ENCODE measurements around the gene YARS1.
"Not testable (repeated sequence)": the region's sequence is repeated elsewhere in the genome, so short reads cannot be mapped to it uniquely, and the experiment has no call there.

The YARS1 gene

GRCh38 chr1:32816676-32817158 is 441 bp downstream of the YARS1 start:
- no peak for DNase-seq

GRCh38 chr1:32813941-32814739 is 3.0 kb downstream of the YARS1 start:
- no peak for DNase-seq

GRCh38 chr1:32811917-32812316 is 5.2 kb downstream of the YARS1 start:
- no peak for DNase-seq

GRCh38 chr1:32811265-32811664 is 5.9 kb downstream of the YARS1 start:
- DNase-seq, result no peak

GRCh38 chr1:32810358-32810757 is 6.8 kb downstream of the YARS1 start:
- DNase-seq, result no peak

- no peak for DNase-seq
Observed at GRCh38 chr1:32808580-32808979, 8.6 kb downstream of the YARS1 start.

GRCh38 chr1:32806910-32807523 is 10.1 kb downstream of the YARS1 start:
- no peak for DNase-seq

GRCh38 chr1:32806290-32806689 is 10.9 kb downstream of the YARS1 start:
- no peak for DNase-seq

GRCh38 chr1:32804460-32804859 is 12.7 kb downstream of the YARS1 start:
- not testable (repeated sequence) for DNase-seq

GRCh38 chr1:32801096-32801715 is 16.0 kb downstream of the YARS1 start:
- no peak for DNase-seq

- DNase-seq, result no peak
Observed at GRCh38 chr1:32798679-32799416, 18.3 kb downstream of the YARS1 start.

- DNase-seq, result no peak
Observed at GRCh38 chr1:32798191-32798590, 19.0 kb downstream of the YARS1 start.

GRCh38 chr1:32797456-32797855 is 19.7 kb downstream of the YARS1 start:
- DNase-seq, result no peak

GRCh38 chr1:32795763-32796162 is 21.4 kb downstream of the YARS1 start:
- not testable (repeated sequence) for DNase-seq

- DNase-seq, result no peak
Observed at GRCh38 chr1:32791881-32792280, 25.3 kb downstream of the YARS1 start.

- DNase-seq, result not testable (repeated sequence)
Observed at GRCh38 chr1:32789356-32789755, 27.8 kb downstream of the YARS1 start.

- DNase-seq, result no peak
Observed at GRCh38 chr1:32786856-32787255, 30.3 kb downstream of the YARS1 start.

- no peak for DNase-seq
Observed at GRCh38 chr1:32784817-32785216, 32.3 kb downstream of the YARS1 start.

GRCh38 chr1:32783851-32784250 is 33.3 kb downstream of the YARS1 start:
- DNase-seq, result no peak

- no peak for DNase-seq
Observed at GRCh38 chr1:32782086-32782485, 35.1 kb downstream of the YARS1 start.

GRCh38 chr1:32780628-32781234 is 36.4 kb downstream of the YARS1 start:
- no peak for DNase-seq

GRCh38 chr1:32780005-32780404 is 37.2 kb downstream of the YARS1 start:
- DNase-seq, result no peak

GRCh38 chr1:32779242-32779641 is 37.9 kb downstream of the YARS1 start:
- DNase-seq, result no peak
